ENCODE data around the gene TBC1D9B. TPM values are rescaled to one million over a fixed set of nuclear protein-coding genes. Genes with fewer than 3 reads are reported as not detected.

Gene TBC1D9B
- total RNA-seq, 6 experiments from 2014 or later = 64.6 to 90.7 (median 73.4) TPM

- Mint-ChIP-seq H3K27me3 (ENCODE audit: insufficient read depth) (peaks cover 5% of the 10 kb centered on the region; the same call in 1 of the 2 replicates), H3K4me1 (ENCODE audit: low read depth) (peaks cover 44% of the 10 kb centered on the region), H3K27ac (peak overlapping the region; percentile 91), H3K9me3 (no peaks in the 10 kb centered on the region; the same call in 1 of the 2 replicates), H3K4me3 (peak overlapping the region; percentile 92), H3K36me3 (ENCODE audit: low read depth) (peaks cover 25% of the 10 kb centered on the region)
- peak; percentile 92 for DNase-seq
- peak; percentile 42; the same call in 1 of the 2 replicates for TF ChIP-seq CTCF (IDR thresholded peaks at IDR 0.05)
Observed at GRCh38 chr5:179821298-179822058, 86.2 kb downstream of the TBC1D9B start.

- Mint-ChIP-seq H3K27ac (peak within 1 kb of the TSS; percentile 91), H3K27me3 (ENCODE audit: insufficient read depth) (peaks cover 5% of the 10 kb centered on the region; the same call in 1 of the 2 replicates), H3K9me3 (no peaks in the 10 kb centered on the region; the same call in 1 of the 2 replicates), H3K4me3 (peak within 1 kb of the TSS; percentile 92), H3K4me1 (ENCODE audit: low read depth) (peaks cover 44% of the 10 kb centered on the region), H3K36me3 (ENCODE audit: low read depth) (peaks cover 19% of the 10 kb centered on the region)
- peak; percentile 47; the same call in 1 of the 2 replicates for TF ChIP-seq CTCF (IDR thresholded peaks at IDR 0.05)
- DNase-seq = peak; percentile 57
Observed at GRCh38 chr5:179820483-179821297, 87.0 kb downstream of the TBC1D9B start, which contains the start of gene SQSTM1. Gene SQSTM1 (plus strand): TSS chr5:179820905. CDS start chr5:179820937, 32 bp downstream.

GRCh38 chr5:179820127-179820482 is 87.6 kb downstream of the TBC1D9B start:
- DNase-seq = no peak
- Mint-ChIP-seq H3K27me3 (ENCODE audit: insufficient read depth) (peaks cover 5% of the 10 kb centered on the region; the same call in 1 of the 2 replicates), H3K27ac (peak overlapping the region; percentile 90), H3K9me3 (no peaks in the 10 kb centered on the region; the same call in 1 of the 2 replicates), H3K36me3 (ENCODE audit: low read depth) (peaks cover 14% of the 10 kb centered on the region), H3K4me1 (ENCODE audit: low read depth) (peaks cover 44% of the 10 kb centered on the region), H3K4me3 (peak overlapping the region; percentile 72)
- TF ChIP-seq CTCF (IDR thresholded peaks at IDR 0.05) = no peak

GRCh38 chr5:179819296-179820126 is 88.2 kb downstream of the TBC1D9B start:
- H3K36me3 Mint-ChIP-seq (ENCODE audit: low read depth) = peaks cover 8% of the 10 kb centered on the region
- no peaks in the 10 kb centered on the region; the same call in 1 of the 2 replicates for H3K9me3 Mint-ChIP-seq
- peaks cover 40% of the 10 kb centered on the region for H3K4me1 Mint-ChIP-seq (ENCODE audit: low read depth)
- no peak for TF ChIP-seq CTCF (IDR thresholded peaks at IDR 0.05)
- peak; percentile 51 for DNase-seq
- peaks cover 6% of the 10 kb centered on the region; the same call in 1 of the 2 replicates for H3K27me3 Mint-ChIP-seq (ENCODE audit: insufficient read depth)
- H3K4me3 Mint-ChIP-seq = peak overlapping the region; percentile 72
- peak overlapping the region; percentile 90 for H3K27ac Mint-ChIP-seq

Measured in HFFc6 (cell line).